GM19372 (cell line): ENCODE measurements around the gene CLIP3.
"Not testable (repeated sequence)": the region's sequence is repeated elsewhere in the genome, so short reads cannot be mapped to it uniquely, and the experiment has no call there.

Source experiments
- ATAC-seq: cut with Tn5 transposase; IDR thresholded peaks from one replicate; pipeline ENCODE4 v1.9.1; 2021; ENCODE audit warnings: mild to moderate bottlenecking, low read depth, moderate library complexity; ENCODE audit not compliant: unreplicated experiment

The CLIP3 gene

GRCh38 chr19:35983177-35983576, 49.5 kb downstream of the CLIP3 start:
- no peak for ATAC-seq

DNA sequence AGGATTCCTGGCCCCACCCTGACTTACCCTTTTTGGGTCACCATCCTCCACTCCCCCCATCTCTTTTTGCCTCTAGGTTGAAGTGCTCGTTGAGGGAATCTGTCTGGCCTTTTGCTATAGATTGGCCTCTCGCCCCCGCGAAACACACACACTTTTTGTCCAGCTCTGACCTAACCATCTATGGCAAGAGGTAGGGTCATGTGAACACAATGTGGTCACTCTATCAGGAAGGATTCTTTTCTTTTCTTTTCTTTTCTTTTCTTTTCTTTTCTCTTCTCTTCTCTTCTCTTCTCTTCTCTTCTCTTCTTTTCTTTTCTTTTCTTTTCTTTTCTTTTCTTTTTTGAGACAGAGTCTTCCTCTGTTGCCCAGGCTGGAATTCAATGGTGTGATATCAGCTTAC, 51.7 kb downstream of the CLIP3 start:
- not testable (repeated sequence) for ATAC-seq

DNA sequence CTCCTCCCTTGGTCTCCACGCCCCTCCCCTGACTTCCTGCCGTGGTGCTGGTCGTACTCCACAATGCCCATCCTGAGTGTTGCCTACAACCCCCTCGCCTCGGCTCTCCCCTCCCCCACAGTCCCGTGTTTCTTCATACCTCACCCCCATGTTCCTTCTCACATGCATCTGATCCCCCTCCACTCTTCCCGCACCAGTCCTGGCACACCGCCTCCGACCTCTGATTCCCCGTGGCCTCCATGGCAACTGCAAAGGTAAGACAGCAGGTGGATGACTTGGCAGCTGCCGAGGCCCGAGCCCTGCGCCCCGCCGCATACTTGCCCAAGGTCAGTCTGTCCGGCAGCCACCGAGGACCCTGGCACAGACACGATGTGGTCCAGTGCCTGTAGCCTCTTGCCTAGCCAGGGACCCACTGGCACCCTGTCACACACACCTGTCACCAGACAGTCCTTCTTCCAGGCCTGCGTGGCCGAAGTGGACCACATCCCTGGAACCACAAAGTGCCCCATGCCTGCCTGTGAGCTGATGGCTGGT, 53.8 kb downstream of the CLIP3 start:
- no peak for ATAC-seq

DNA sequence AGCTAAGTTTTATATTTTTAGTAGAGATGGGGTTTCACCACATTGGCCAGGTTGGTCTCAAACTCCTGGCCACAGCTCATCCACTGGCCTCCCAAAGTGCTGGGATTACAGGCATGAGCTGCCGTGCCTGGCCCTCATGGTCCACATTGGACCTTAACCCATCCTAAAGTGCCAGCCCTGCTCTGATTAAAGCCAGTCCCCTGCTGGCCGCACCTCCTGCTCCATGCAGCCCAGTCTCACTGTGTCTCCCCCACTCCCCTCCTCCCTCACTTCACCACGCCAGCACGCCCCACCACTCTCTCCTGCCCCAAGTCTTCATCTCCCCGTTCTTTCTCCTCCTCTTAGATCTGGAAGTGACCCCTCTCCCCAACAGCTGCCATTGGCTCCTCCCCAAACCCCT, 54.4 kb downstream of the CLIP3 start:
- no peak for ATAC-seq

- ATAC-seq = no peak
Measured at GRCh38 chr19:35977446-35978222, 55.0 kb downstream of the CLIP3 start.

GRCh38 chr19:35975608-35976214, 57.0 kb downstream of the CLIP3 start:
- ATAC-seq = no peak

DNA sequence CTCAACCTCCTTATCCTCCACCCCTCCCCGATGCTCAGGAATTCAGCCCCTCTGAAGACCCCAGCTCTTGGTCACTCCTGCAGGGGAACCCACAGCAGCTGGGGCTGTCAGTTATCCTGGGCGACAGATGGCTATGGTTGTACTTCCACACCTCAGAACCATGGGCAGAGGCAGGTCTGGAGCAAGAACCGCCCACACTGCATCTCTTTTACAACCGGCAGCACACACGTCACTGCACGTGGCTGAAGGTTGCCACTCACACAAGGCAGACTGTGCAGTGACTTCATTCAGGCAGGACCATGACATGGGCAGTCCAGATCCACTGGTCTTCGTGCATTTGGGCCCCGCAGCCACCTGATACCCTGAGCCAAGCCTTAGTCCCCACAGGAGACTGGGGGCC, 59.2 kb downstream of the CLIP3 start:
- no peak for ATAC-seq

- ATAC-seq = no peak
Measured at GRCh38 chr19:35966771-35967170, 65.9 kb downstream of the CLIP3 start.
